WTC11 (cell line): Measurements from ENCODE around the gene SAMD4A.

Experiments
- FOXP1 ChIP-seq: sonication (generic); formaldehyde crosslinking; IDR thresholded peaks from 2 replicates; pipeline ENCODE4 v1.8.0; 2022; ENCODE audit warnings: missing genetic modification reagents, mild to moderate bottlenecking, moderate library complexity, borderline replicate concordance
- GABPB1 ChIP-seq: sonication (generic); formaldehyde crosslinking; IDR thresholded peaks from 2 replicates; pipeline ENCODE4 v1.8.1; 2023; ENCODE audit warnings: mild to moderate bottlenecking, missing genetic modification reagents
- MXD4 ChIP-seq: fragments of 250-450 bp; sonication (Bioruptor Pico); IDR thresholded peaks from 2 replicates; pipeline ENCODE4 v1.8.0; 2021; ENCODE audit warnings: mild to moderate bottlenecking, moderate library complexity, borderline replicate concordance
- NR2C2 ChIP-seq: sonication (generic); formaldehyde crosslinking; IDR thresholded peaks from 2 replicates; pipeline ENCODE4 v1.8.0; 2022; ENCODE audit warnings: mild to moderate bottlenecking, missing genetic modification reagents
- ZNF671 ChIP-seq: fragments of 250-450 bp; sonication (Bioruptor Pico); IDR thresholded peaks from 2 replicates; pipeline ENCODE4 v1.8.0; 2021; ENCODE audit warnings: mild to moderate bottlenecking
- TF ChIP-seq, protein P1 (sequence below): fragments of 200-600 bp; IDR thresholded peaks from 2 replicates; pipeline ENCODE4 v1.8.0; 2022; ENCODE audit warnings: antibody characterized with exemption
- TF ChIP-seq, protein P2 (sequence below): sonication (generic); formaldehyde crosslinking; IDR thresholded peaks from 2 replicates; pipeline ENCODE4 v1.8.1; 2022; ENCODE audit warnings: low read depth, missing genetic modification reagents, borderline replicate concordance
- TF ChIP-seq, protein P3 (sequence below): fragments of 250-450 bp; sonication (Bioruptor Pico); IDR thresholded peaks from 2 replicates; pipeline ENCODE4 v1.8.0; 2021; ENCODE audit warnings: mild to moderate bottlenecking
- TF ChIP-seq, protein P4 (sequence below): sonication (generic); formaldehyde crosslinking; IDR thresholded peaks from 2 replicates; pipeline ENCODE4 v1.8.0; 2022; ENCODE audit warnings: mild to moderate bottlenecking, missing genetic modification reagents
- TF ChIP-seq, protein P5 (sequence below): sonication (generic); formaldehyde crosslinking; IDR thresholded peaks from 2 replicates; pipeline ENCODE4 v1.8.0; 2022; ENCODE audit warnings: missing genetic modification reagents

DNA sequence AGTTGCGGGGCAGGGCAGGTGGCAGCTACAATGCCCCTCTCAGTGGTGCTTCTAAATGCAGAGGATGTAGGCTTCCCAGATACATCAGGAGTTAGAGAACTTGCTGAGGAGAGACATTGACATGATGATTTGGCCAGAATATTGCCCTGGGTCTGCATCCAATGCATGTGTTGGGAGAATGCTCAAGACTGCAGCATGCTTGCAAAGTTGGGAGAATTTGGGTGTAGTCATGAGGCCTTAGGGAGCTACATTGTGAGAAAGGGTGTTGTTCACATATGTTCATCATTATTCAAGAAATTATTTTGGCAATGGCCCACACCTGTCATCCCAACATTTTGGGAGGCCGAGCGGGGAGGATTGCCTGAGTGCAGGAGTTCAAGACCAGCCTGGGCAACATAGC is 149.9 kb downstream of the SAMD4A start:
- TF ChIP-seq, protein P1, sequence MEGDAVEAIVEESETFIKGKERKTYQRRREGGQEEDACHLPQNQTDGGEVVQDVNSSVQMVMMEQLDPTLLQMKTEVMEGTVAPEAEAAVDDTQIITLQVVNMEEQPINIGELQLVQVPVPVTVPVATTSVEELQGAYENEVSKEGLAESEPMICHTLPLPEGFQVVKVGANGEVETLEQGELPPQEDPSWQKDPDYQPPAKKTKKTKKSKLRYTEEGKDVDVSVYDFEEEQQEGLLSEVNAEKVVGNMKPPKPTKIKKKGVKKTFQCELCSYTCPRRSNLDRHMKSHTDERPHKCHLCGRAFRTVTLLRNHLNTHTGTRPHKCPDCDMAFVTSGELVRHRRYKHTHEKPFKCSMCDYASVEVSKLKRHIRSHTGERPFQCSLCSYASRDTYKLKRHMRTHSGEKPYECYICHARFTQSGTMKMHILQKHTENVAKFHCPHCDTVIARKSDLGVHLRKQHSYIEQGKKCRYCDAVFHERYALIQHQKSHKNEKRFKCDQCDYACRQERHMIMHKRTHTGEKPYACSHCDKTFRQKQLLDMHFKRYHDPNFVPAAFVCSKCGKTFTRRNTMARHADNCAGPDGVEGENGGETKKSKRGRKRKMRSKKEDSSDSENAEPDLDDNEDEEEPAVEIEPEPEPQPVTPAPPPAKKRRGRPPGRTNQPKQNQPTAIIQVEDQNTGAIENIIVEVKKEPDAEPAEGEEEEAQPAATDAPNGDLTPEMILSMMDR, result no peak
- TF ChIP-seq, protein P2, sequence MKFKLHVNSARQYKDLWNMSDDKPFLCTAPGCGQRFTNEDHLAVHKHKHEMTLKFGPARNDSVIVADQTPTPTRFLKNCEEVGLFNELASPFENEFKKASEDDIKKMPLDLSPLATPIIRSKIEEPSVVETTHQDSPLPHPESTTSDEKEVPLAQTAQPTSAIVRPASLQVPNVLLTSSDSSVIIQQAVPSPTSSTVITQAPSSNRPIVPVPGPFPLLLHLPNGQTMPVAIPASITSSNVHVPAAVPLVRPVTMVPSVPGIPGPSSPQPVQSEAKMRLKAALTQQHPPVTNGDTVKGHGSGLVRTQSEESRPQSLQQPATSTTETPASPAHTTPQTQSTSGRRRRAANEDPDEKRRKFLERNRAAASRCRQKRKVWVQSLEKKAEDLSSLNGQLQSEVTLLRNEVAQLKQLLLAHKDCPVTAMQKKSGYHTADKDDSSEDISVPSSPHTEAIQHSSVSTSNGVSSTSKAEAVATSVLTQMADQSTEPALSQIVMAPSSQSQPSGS, result no peak
- no peak for TF ChIP-seq FOXP1 (CRISPR knock-in tag)
- no peak for TF ChIP-seq MXD4 (CRISPR knock-in tag)
- TF ChIP-seq, protein P3, sequence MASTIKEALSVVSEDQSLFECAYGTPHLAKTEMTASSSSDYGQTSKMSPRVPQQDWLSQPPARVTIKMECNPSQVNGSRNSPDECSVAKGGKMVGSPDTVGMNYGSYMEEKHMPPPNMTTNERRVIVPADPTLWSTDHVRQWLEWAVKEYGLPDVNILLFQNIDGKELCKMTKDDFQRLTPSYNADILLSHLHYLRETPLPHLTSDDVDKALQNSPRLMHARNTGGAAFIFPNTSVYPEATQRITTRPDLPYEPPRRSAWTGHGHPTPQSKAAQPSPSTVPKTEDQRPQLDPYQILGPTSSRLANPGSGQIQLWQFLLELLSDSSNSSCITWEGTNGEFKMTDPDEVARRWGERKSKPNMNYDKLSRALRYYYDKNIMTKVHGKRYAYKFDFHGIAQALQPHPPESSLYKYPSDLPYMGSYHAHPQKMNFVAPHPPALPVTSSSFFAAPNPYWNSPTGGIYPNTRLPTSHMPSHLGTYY (CRISPR knock-in tag), result no peak
- TF ChIP-seq, protein P4, sequence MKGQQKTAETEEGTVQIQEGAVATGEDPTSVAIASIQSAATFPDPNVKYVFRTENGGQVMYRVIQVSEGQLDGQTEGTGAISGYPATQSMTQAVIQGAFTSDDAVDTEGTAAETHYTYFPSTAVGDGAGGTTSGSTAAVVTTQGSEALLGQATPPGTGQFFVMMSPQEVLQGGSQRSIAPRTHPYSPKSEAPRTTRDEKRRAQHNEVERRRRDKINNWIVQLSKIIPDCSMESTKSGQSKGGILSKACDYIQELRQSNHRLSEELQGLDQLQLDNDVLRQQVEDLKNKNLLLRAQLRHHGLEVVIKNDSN (CRISPR knock-in tag), result no peak
- no peak for TF ChIP-seq GABPB1
- TF ChIP-seq ZNF671 (CRISPR knock-in tag), result no peak
- TF ChIP-seq, protein P5, sequence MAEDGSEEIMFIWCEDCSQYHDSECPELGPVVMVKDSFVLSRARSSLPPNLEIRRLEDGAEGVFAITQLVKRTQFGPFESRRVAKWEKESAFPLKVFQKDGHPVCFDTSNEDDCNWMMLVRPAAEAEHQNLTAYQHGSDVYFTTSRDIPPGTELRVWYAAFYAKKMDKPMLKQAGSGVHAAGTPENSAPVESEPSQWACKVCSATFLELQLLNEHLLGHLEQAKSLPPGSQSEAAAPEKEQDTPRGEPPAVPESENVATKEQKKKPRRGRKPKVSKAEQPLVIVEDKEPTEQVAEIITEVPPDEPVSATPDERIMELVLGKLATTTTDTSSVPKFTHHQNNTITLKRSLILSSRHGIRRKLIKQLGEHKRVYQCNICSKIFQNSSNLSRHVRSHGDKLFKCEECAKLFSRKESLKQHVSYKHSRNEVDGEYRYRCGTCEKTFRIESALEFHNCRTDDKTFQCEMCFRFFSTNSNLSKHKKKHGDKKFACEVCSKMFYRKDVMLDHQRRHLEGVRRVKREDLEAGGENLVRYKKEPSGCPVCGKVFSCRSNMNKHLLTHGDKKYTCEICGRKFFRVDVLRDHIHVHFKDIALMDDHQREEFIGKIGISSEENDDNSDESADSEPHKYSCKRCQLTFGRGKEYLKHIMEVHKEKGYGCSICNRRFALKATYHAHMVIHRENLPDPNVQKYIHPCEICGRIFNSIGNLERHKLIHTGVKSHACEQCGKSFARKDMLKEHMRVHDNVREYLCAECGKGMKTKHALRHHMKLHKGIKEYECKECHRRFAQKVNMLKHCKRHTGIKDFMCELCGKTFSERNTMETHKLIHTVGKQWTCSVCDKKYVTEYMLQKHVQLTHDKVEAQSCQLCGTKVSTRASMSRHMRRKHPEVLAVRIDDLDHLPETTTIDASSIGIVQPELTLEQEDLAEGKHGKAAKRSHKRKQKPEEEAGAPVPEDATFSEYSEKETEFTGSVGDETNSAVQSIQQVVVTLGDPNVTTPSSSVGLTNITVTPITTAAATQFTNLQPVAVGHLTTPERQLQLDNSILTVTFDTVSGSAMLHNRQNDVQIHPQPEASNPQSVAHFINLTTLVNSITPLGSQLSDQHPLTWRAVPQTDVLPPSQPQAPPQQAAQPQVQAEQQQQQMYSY, result no peak
- no peak for TF ChIP-seq NR2C2 (CRISPR knock-in tag)
